PC-9 (cell line): ENCODE measurements around the gene ZNF444. TPM values are rescaled to one million over a fixed set of nuclear protein-coding genes. Genes with fewer than 3 reads are reported as not detected.

Experiments used
- Bru-seq: library from RNA; stranded (reverse); fragments of 400-500 nt; gene quantifications from one replicate; lab custom pipeline; 2021; lab: Mats Ljungman, UMichigan
- BruChase-seq, 2 experiments: library from RNA; stranded (reverse); fragments of 400-500 nt; gene quantifications; one replicate each; lab custom pipeline; 2021; lab: Mats Ljungman, UMichigan
- BruUV-seq: library from RNA; stranded (reverse); fragments of 400-500 nt; replicated peaks from 2 replicates; lab custom pipeline; 2021; lab: Mats Ljungman, UMichigan
- CTCF ChIA-PET: fragments of 300-600 bp; sonication (Branson Sonifier 250); formaldehyde crosslinking; loops from one replicate; lab custom pipeline; 2022; ENCODE audit warnings: antibody characterized with exemption; lab: Charles Lee
- POLR2A ChIA-PET: fragments of 300-600 bp; sonication (Branson Sonifier 250); formaldehyde crosslinking; loops from one replicate; lab custom pipeline; 2022; ENCODE audit warnings: antibody characterized with exemption; ENCODE audit not compliant: unreplicated experiment; lab: Charles Lee
- DNase-seq, 2 experiments: peaks; one replicate each; pipeline versions ENCODE4 v3.0.0 to v3.0.0-alpha.2; 2015 to 2022; ENCODE audit warnings: mixed read lengths in 1 of 2
- H2AFZ ChIP-seq: fragments of 200-600 bp; sonication (generic); 2 replicates; pipeline ENCODE4 v1.8.1; 2017; ENCODE audit warnings: antibody characterized with exemption
- H3F3A ChIP-seq: fragments of 200-600 bp; sonication (generic); 2 replicates; pipeline ENCODE4 v1.8.1; 2017; ENCODE audit warnings: antibody characterized with exemption, mild to moderate bottlenecking, low read depth; ENCODE audit not compliant: insufficient read depth
- H3K27ac ChIP-seq: fragments of 200-600 bp; sonication (generic); 2 replicates; pipeline ENCODE4 v1.6.1; 2016; ENCODE audit warnings: mixed run types
- H3K27me3 ChIP-seq: fragments of 200-600 bp; sonication (generic); 2 replicates; pipeline ENCODE4 v1.6.1; 2016; ENCODE audit warnings: low read depth, mixed run types; ENCODE audit not compliant: insufficient read depth
- H3K36me3 ChIP-seq: fragments of 200-600 bp; sonication (generic); 2 replicates; pipeline ENCODE4 v1.6.1; 2016; ENCODE audit warnings: low read depth, mixed run types
- H3K4me1 ChIP-seq: fragments of 200-600 bp; sonication (generic); replicated peaks from 2 replicates; pipeline ENCODE4 v1.6.1; 2016; ENCODE audit warnings: mixed run types; ENCODE audit not compliant: insufficient read depth
- H3K4me2 ChIP-seq: fragments of 200-600 bp; sonication (generic); 2 replicates; pipeline ENCODE4 v1.6.1; 2017; ENCODE audit warnings: mixed run types
- H3K4me3 ChIP-seq: fragments of 200-600 bp; sonication (generic); 2 replicates; pipeline ENCODE4 v1.6.1; 2016; ENCODE audit warnings: mixed run types
- H3K79me2 ChIP-seq: fragments of 200-600 bp; sonication (generic); 2 replicates; pipeline ENCODE4 v1.6.1; 2017; ENCODE audit warnings: low read depth, mixed run types
- H3K9me2 ChIP-seq: fragments of 200-600 bp; sonication (generic); 2 replicates; pipeline ENCODE4 v1.8.1; 2017; ENCODE audit warnings: mild to moderate bottlenecking; ENCODE audit not compliant: insufficient read depth
- H3K9me3 ChIP-seq: fragments of 200-600 bp; sonication (generic); 2 replicates; pipeline ENCODE4 v1.8.1; 2016; ENCODE audit warnings: low read depth; ENCODE audit not compliant: insufficient read depth
- H4K20me1 ChIP-seq: fragments of 200-600 bp; sonication (generic); 2 replicates; pipeline ENCODE4 v1.8.1; 2017; ENCODE audit not compliant: insufficient read depth
- EZH2 ChIP-seq: fragments of 200-600 bp; sonication (generic); IDR thresholded peaks from 2 replicates; pipeline ENCODE4 v1.8.0; 2017; ENCODE audit warnings: antibody characterized with exemption, low read depth
- intact Hi-C: fragments of 100-400 bp; cut with micrococcal nuclease; formaldehyde crosslinking; loops from one replicate; pipeline ENCODE4 v1.10.0; 2022; ENCODE audit not compliant: unreplicated experiment
- long read RNA-seq: library from polyadenylated mRNA; stranded (forward); transcript quantifications from one replicate; pipeline ENCODE4 v2.0.0, GENCODE V29; 2022
- total RNA-seq: library from RNA; stranded (reverse); gene quantifications from 2 replicates; pipeline ENCODE4 v1.2.3, GENCODE V29; 2021
- TF ChIP-seq, protein P1 (sequence below): fragments of 200-600 bp; sonication (generic); conservative IDR thresholded peaks from 2 replicates; pipeline ENCODE4 v1.6.1; 2017; ENCODE audit warnings: mixed run types, antibody characterized with exemption, mild to moderate bottlenecking, moderate library complexity

The ZNF444 gene
- total RNA-seq (50.5 and 74.2 TPM in 2 replicates), Bru-seq, nascent RNA (percentile 71 among the genes with signal in this experiment), BruChase-seq, experiment 1, labeled RNA remaining after a 2-hour chase (percentile 84 among the genes with signal in this experiment), BruChase-seq, experiment 2, labeled RNA remaining after a 6-hour chase (percentile 81 among the genes with signal in this experiment)
- long read RNA-seq, full-length matches to known transcripts = 60 of 96 reads
- long read RNA-seq, partial matches to known transcripts = 5 of 96 reads
- long read RNA-seq, other reads (novel, unspliced or antisense) = 31 of 96 reads

- DNase-seq = peak; percentile 98 to 100
- CTCF ChIA-PET = interaction anchor here (0.5 to 1.0 kb wide), 3 partner anchors 13 to 193 kb away, joined by 3 to 6 read pairs (median 3); no protein-coding TSS in a partner anchor
- no peaks in the 10 kb centered on the region for H3K9me3 ChIP-seq
- no peaks in the 10 kb centered on the region for H3K36me3 ChIP-seq
- H3K4me1 ChIP-seq = peaks cover 36% of the 10 kb centered on the region
- peak within 1 kb of the TSS; percentile 85 for H2AFZ ChIP-seq
- intact Hi-C loops = loop anchor here (1.0 to 5.0 kb wide), 5 partner anchors 19 to 488 kb away; partner anchors contain the start of genes ZNF787 and ZSCAN5A
- POLR2A ChIA-PET = interaction anchor here (0.5 to 1.0 kb wide), 3 partner anchors 20 to 801 kb away, joined by 3 to 6 read pairs (median 3); no protein-coding TSS in a partner anchor
- no TSS peak for BruUV-seq
- H4K20me1 ChIP-seq = peaks cover 24% of the 10 kb centered on the region
- H3K27me3 ChIP-seq = no peaks in the 10 kb centered on the region
- H3K4me3 ChIP-seq = peak within 1 kb of the TSS; percentile 60
- H3K79me2 ChIP-seq = peaks cover 42% of the 10 kb centered on the region
- TF ChIP-seq, protein P1, sequence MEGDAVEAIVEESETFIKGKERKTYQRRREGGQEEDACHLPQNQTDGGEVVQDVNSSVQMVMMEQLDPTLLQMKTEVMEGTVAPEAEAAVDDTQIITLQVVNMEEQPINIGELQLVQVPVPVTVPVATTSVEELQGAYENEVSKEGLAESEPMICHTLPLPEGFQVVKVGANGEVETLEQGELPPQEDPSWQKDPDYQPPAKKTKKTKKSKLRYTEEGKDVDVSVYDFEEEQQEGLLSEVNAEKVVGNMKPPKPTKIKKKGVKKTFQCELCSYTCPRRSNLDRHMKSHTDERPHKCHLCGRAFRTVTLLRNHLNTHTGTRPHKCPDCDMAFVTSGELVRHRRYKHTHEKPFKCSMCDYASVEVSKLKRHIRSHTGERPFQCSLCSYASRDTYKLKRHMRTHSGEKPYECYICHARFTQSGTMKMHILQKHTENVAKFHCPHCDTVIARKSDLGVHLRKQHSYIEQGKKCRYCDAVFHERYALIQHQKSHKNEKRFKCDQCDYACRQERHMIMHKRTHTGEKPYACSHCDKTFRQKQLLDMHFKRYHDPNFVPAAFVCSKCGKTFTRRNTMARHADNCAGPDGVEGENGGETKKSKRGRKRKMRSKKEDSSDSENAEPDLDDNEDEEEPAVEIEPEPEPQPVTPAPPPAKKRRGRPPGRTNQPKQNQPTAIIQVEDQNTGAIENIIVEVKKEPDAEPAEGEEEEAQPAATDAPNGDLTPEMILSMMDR = no peak
- no peak for TF ChIP-seq EZH2
- peaks cover 26% of the 10 kb centered on the region for H3F3A ChIP-seq
- H3K27ac ChIP-seq = peak within 1 kb of the TSS; percentile 61
- peak within 1 kb of the TSS; percentile 96 for H3K4me2 ChIP-seq
- H3K9me2 ChIP-seq = no peaks in the 10 kb centered on the region
Measured at GRCh38 chr19:56140583-56141416, at the start of gene ZNF444. Gene ZNF444 (plus strand): TSS chr19:56141287. CDS start chr19:56146912, 5,625 bp downstream.

DNA sequence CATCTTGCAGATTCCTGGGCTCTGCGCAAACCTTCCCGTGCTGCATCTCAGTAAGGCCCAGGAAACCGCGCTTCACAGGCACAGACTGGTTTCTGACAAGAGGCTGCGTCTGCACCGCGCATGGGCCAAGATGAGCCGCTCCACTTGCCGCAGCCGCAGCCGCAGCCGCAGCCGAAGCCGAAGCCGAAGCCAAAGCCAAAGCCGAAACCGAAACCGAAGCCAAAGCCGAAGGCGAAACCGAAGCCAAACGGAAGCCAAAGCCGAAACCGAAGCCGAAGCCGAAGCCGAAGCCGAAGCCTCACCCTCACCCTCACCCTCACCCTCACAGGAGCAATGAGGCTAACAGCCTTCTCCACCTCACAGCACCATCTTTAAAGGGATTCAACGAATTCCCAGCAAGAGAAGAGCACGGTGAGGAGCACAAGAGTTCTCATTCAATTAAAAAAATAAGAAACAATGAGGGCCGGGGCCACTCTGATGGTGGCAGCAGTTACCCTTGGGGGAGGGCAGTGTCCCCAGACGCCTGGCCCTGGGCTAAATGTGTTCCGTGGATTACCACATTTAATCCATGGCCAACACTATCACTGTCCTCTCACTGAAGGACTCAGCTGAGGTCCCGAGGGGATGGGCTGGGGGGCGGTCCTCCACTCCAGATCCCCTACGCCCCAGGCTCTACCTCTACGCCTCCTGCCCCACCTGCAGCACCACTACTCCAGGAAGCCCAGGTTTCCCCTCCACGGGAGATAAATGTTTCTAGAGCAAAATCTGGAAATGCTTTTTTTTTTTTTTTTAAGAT lies 49.1 kb upstream of the ZNF444 start:
- no peak overlapping the region for H2AFZ ChIP-seq
- POLR2A ChIA-PET = no interaction called here
- H3F3A ChIP-seq = peaks cover 44% of the 10 kb centered on the region
- H3K9me2 ChIP-seq = no peaks in the 10 kb centered on the region
- peak; percentile 45 to 80 for DNase-seq
- no peaks in the 10 kb centered on the region for H3K27me3 ChIP-seq
- TF ChIP-seq, protein P1 = no peak
- TF ChIP-seq EZH2 = no peak
- H3K79me2 ChIP-seq = peaks cover 63% of the 10 kb centered on the region
- peaks cover 39% of the 10 kb centered on the region for H3K4me1 ChIP-seq
- intact Hi-C loops = loop anchor here (1.0 kb wide), 3 partner anchors 29 to 222 kb away; partner anchors contain the start of genes ZNF787 and ZSCAN5A
- BruUV-seq = TSS peak; percentile 70
- H3K36me3 ChIP-seq = no peaks in the 10 kb centered on the region; the same call in 1 of the 2 replicates
- peak overlapping the region; percentile 91 for H3K4me2 ChIP-seq
- CTCF ChIA-PET = interaction anchor here (0.9 to 1.4 kb wide), 2 partner anchors 80 to 242 kb away, joined by 4 to 5 read pairs; no protein-coding TSS in a partner anchor
- H4K20me1 ChIP-seq = peaks cover 50% of the 10 kb centered on the region
- peak overlapping the region; percentile 64 for H3K4me3 ChIP-seq
- H3K9me3 ChIP-seq = no peaks in the 10 kb centered on the region
- peak overlapping the region; percentile 100 for H3K27ac ChIP-seq
